ENCODE data around the gene SEMA5A.

The SEMA5A gene

GRCh38 chr5:9545992-9546851 is at the start of gene SEMA5A:
SEMA5A (minus strand) TSS chr5:9546075; CDS start chr5:9379946, 166,129 bp downstream.
- H3K27me3 ChIP-seq (ENCODE audit: control insufficient read depth, insufficient read depth, low read length) = no peaks in the 10 kb centered on the region
- H3K4me3 ChIP-seq (ENCODE audit: low read length) = peak within 1 kb of the TSS; percentile 87
- DNase-seq (ENCODE audit: low read depth, low spot score) = peak; percentile 13
- H3K4me1 ChIP-seq (ENCODE audit: control insufficient read depth, insufficient read depth, low read length) = peaks cover 3% of the 10 kb centered on the region
- no peaks in the 10 kb centered on the region for H3K9me3 ChIP-seq (ENCODE audit: control insufficient read depth, insufficient read depth, low read length)
- H3K27ac ChIP-seq (ENCODE audit: low read length) = no peak within 1 kb of the TSS
- no CpG with 5 or more reads among the region's 84 CpGs for WGBS (ENCODE audit: insufficient coverage, insufficient read length)
- H3K36me3 ChIP-seq (ENCODE audit: control insufficient read depth, insufficient read depth, low read length) = no peaks in the 10 kb centered on the region

- Histone ChIP-seq H3K27me3 (ENCODE audit: control insufficient read depth, insufficient read depth, low read length) (no peaks in the 10 kb centered on the region), H3K36me3 (ENCODE audit: control insufficient read depth, insufficient read depth, low read length) (no peaks in the 10 kb centered on the region), H3K4me1 (ENCODE audit: control insufficient read depth, insufficient read depth, low read length) (no peaks in the 10 kb centered on the region; the same call in 1 of the 2 replicates), H3K27ac (ENCODE audit: low read length) (no peak overlapping the region), H3K9me3 (ENCODE audit: control insufficient read depth, insufficient read depth, low read length) (no peaks in the 10 kb centered on the region), H3K4me3 (ENCODE audit: low read length) (no peak overlapping the region)
- DNase-seq (ENCODE audit: low read depth, low spot score) = no peak
These were observed 49.0 kb upstream of the SEMA5A start for GRCh38 chr5:9594913-9595312.

- Histone ChIP-seq H3K4me1 (ENCODE audit: control insufficient read depth, insufficient read depth, low read length) (no peaks in the 10 kb centered on the region), H3K36me3 (ENCODE audit: control insufficient read depth, insufficient read depth, low read length) (no peaks in the 10 kb centered on the region), H3K27me3 (ENCODE audit: control insufficient read depth, insufficient read depth, low read length) (no peaks in the 10 kb centered on the region), H3K27ac (ENCODE audit: low read length) (no peak overlapping the region), H3K4me3 (ENCODE audit: low read length) (no peak overlapping the region), H3K9me3 (ENCODE audit: control insufficient read depth, insufficient read depth, low read length) (no peaks in the 10 kb centered on the region)
- no peak for DNase-seq (ENCODE audit: low read depth, low spot score)
- no CpG with 5 or more reads among the region's 7 CpGs for WGBS (ENCODE audit: insufficient coverage, insufficient read length)
These were observed 43.4 kb upstream of the SEMA5A start for GRCh38 chr5:9589049-9589835.

GRCh38 chr5:9588254-9588653 is 42.4 kb upstream of the SEMA5A start:
- Histone ChIP-seq H3K4me3 (ENCODE audit: low read length) (no peak overlapping the region), H3K36me3 (ENCODE audit: control insufficient read depth, insufficient read depth, low read length) (no peaks in the 10 kb centered on the region), H3K9me3 (ENCODE audit: control insufficient read depth, insufficient read depth, low read length) (no peaks in the 10 kb centered on the region), H3K27ac (ENCODE audit: low read length) (no peak overlapping the region), H3K27me3 (ENCODE audit: control insufficient read depth, insufficient read depth, low read length) (no peaks in the 10 kb centered on the region), H3K4me1 (ENCODE audit: control insufficient read depth, insufficient read depth, low read length) (no peaks in the 10 kb centered on the region)
- no peak for DNase-seq (ENCODE audit: low read depth, low spot score)
- WGBS (ENCODE audit: insufficient coverage, insufficient read length) = no CpG with 5 or more reads among the region's 6 CpGs

GRCh38 chr5:9587135-9587534 is 41.3 kb upstream of the SEMA5A start:
- H3K27ac ChIP-seq (ENCODE audit: low read length) = no peak overlapping the region
- no peaks in the 10 kb centered on the region for H3K27me3 ChIP-seq (ENCODE audit: control insufficient read depth, insufficient read depth, low read length)
- H3K4me3 ChIP-seq (ENCODE audit: low read length) = no peak overlapping the region
- H3K9me3 ChIP-seq (ENCODE audit: control insufficient read depth, insufficient read depth, low read length) = no peaks in the 10 kb centered on the region
- H3K36me3 ChIP-seq (ENCODE audit: control insufficient read depth, insufficient read depth, low read length) = no peaks in the 10 kb centered on the region
- H3K4me1 ChIP-seq (ENCODE audit: control insufficient read depth, insufficient read depth, low read length) = no peaks in the 10 kb centered on the region
- DNase-seq (ENCODE audit: low read depth, low spot score) = no peak

- no peaks in the 10 kb centered on the region for H3K9me3 ChIP-seq (ENCODE audit: control insufficient read depth, insufficient read depth, low read length)
- no peaks in the 10 kb centered on the region for H3K4me1 ChIP-seq (ENCODE audit: control insufficient read depth, insufficient read depth, low read length)
- H3K27me3 ChIP-seq (ENCODE audit: control insufficient read depth, insufficient read depth, low read length) = no peaks in the 10 kb centered on the region
- H3K27ac ChIP-seq (ENCODE audit: low read length) = no peak overlapping the region
- H3K36me3 ChIP-seq (ENCODE audit: control insufficient read depth, insufficient read depth, low read length) = no peaks in the 10 kb centered on the region
- no peak for DNase-seq (ENCODE audit: low read depth, low spot score)
- no peak overlapping the region for H3K4me3 ChIP-seq (ENCODE audit: low read length)
- WGBS (ENCODE audit: insufficient coverage, insufficient read length) = no CpG with 5 or more reads among the region's 2 CpGs
These were observed 36.5 kb upstream of the SEMA5A start for GRCh38 chr5:9582406-9582805.

- H3K27ac ChIP-seq (ENCODE audit: low read length) = no peak overlapping the region
- DNase-seq (ENCODE audit: low read depth, low spot score) = no peak
- H3K27me3 ChIP-seq (ENCODE audit: control insufficient read depth, insufficient read depth, low read length) = no peaks in the 10 kb centered on the region
- no peaks in the 10 kb centered on the region for H3K36me3 ChIP-seq (ENCODE audit: control insufficient read depth, insufficient read depth, low read length)
- H3K9me3 ChIP-seq (ENCODE audit: control insufficient read depth, insufficient read depth, low read length) = no peaks in the 10 kb centered on the region
- H3K4me1 ChIP-seq (ENCODE audit: control insufficient read depth, insufficient read depth, low read length) = no peaks in the 10 kb centered on the region
- WGBS (ENCODE audit: insufficient coverage, insufficient read length) = no CpG with 5 or more reads among the region's 6 CpGs
- no peak overlapping the region for H3K4me3 ChIP-seq (ENCODE audit: low read length)
These were observed 27.9 kb upstream of the SEMA5A start for GRCh38 chr5:9573796-9574195.

- no peak overlapping the region for H3K27ac ChIP-seq (ENCODE audit: low read length)
- WGBS (ENCODE audit: insufficient coverage, insufficient read length) = no CpG with 5 or more reads among the region's 8 CpGs
- H3K4me3 ChIP-seq (ENCODE audit: low read length) = no peak overlapping the region
- no peaks in the 10 kb centered on the region for H3K9me3 ChIP-seq (ENCODE audit: control insufficient read depth, insufficient read depth, low read length)
- DNase-seq (ENCODE audit: low read depth, low spot score) = no peak
- no peaks in the 10 kb centered on the region for H3K4me1 ChIP-seq (ENCODE audit: control insufficient read depth, insufficient read depth, low read length)
- H3K36me3 ChIP-seq (ENCODE audit: control insufficient read depth, insufficient read depth, low read length) = no peaks in the 10 kb centered on the region
- no peaks in the 10 kb centered on the region for H3K27me3 ChIP-seq (ENCODE audit: control insufficient read depth, insufficient read depth, low read length)
These were observed 26.4 kb upstream of the SEMA5A start for GRCh38 chr5:9572246-9572645.

GRCh38 chr5:9570876-9571275 is 25.0 kb upstream of the SEMA5A start:
- H3K36me3 ChIP-seq (ENCODE audit: control insufficient read depth, insufficient read depth, low read length) = no peaks in the 10 kb centered on the region
- no CpG with 5 or more reads among the region's 6 CpGs for WGBS (ENCODE audit: insufficient coverage, insufficient read length)
- no peaks in the 10 kb centered on the region for H3K9me3 ChIP-seq (ENCODE audit: control insufficient read depth, insufficient read depth, low read length)
- H3K27ac ChIP-seq (ENCODE audit: low read length) = no peak overlapping the region
- H3K4me1 ChIP-seq (ENCODE audit: control insufficient read depth, insufficient read depth, low read length) = no peaks in the 10 kb centered on the region
- DNase-seq (ENCODE audit: low read depth, low spot score) = no peak
- H3K4me3 ChIP-seq (ENCODE audit: low read length) = no peak overlapping the region
- H3K27me3 ChIP-seq (ENCODE audit: control insufficient read depth, insufficient read depth, low read length) = no peaks in the 10 kb centered on the region

- no peak for DNase-seq (ENCODE audit: low read depth, low spot score)
- no peaks in the 10 kb centered on the region for H3K9me3 ChIP-seq (ENCODE audit: control insufficient read depth, insufficient read depth, low read length)
- no peak overlapping the region for H3K4me3 ChIP-seq (ENCODE audit: low read length)
- H3K4me1 ChIP-seq (ENCODE audit: control insufficient read depth, insufficient read depth, low read length) = no peaks in the 10 kb centered on the region
- no peaks in the 10 kb centered on the region for H3K36me3 ChIP-seq (ENCODE audit: control insufficient read depth, insufficient read depth, low read length)
- H3K27ac ChIP-seq (ENCODE audit: low read length) = no peak overlapping the region
- H3K27me3 ChIP-seq (ENCODE audit: control insufficient read depth, insufficient read depth, low read length) = no peaks in the 10 kb centered on the region
These were observed 21.2 kb upstream of the SEMA5A start for GRCh38 chr5:9567039-9567438.
